ENCODE measurements around the gene KCNMA1.

The KCNMA1 gene

GRCh38 chr10:77163670-77164348 is 473.8 kb downstream of the KCNMA1 start:
- no peak for DNase-seq

- DNase-seq, result no peak
Measured at GRCh38 chr10:77162697-77163096, 474.9 kb downstream of the KCNMA1 start.

DNA sequence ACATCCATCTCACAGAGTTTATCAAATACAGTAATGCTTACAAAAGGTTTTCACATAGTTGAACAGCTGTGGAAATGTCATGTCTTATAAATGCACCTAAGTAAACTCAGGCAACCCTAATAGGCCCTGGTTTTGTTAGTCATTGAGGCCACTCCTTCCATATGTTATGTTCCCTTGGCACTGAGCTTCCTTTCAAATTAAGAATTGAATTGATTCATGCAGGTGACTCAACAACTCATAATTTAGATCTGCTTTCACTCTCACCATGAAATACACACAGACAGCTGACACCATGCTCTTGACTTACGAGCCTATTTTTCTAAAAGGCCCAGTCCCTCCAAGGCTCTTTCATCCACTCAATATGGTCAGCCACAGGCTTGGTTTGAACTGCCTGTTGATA is 476.9 kb downstream of the KCNMA1 start:
- DNase-seq, result peak; percentile 73

GRCh38 chr10:77159538-77160110 is 478.0 kb downstream of the KCNMA1 start:
- no peak for DNase-seq

DNA sequence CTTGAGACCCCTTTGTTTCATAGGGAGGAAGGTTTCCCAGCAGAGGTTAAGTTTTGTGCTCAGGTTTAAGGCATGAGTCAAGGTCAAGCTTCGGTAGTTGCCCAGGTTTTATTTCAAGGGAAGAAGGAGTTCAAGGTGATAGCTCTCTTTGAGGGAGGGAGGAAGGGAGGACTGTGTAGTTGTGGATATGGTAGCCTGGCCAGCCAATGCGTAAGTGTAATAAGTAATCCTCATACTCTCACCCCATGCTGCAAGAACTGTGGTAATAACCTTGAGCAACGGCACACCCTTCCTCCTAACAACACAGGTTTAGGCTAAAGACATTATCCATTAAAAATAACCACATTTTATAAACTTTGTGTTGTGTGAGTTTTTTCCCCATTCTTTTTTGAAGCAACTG is 478.9 kb downstream of the KCNMA1 start:
- no peak for DNase-seq

DNA sequence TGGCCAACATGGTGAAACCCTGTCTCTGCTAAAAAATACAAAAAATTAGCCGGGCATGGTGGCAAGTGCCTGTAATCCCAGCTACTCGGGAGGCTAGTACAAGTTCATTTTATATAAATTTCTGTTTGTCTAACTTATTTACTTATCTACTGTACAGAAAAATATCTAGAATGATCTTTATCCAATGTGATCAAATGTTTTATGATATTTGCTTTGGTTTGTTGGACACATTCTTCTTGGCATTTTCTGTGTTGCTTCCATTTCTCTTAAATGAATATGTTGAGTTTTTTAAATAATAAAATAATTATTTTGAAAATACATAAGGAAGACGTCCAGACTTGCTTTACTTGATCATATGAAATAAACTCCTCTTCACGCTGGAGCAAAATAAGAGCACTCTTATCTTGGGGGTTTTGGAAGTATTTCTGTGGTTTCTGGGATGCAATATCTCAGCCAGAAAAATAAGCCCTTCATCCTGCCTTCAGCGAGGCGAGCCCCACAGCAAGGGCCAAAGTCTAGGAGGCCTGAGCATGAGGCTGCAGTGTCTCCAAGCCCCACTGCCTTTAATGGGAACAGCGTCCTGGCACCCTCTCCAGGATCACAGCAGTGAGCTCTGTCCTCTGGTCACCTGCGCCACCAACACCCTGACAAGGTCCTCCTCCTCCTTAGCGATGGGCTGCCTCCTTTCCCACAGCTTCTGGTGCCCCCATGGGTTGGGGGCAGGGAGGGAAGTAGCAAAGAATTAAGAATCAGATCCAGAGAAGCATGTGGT is 480.2 kb downstream of the KCNMA1 start:
- no peak for DNase-seq

DNA sequence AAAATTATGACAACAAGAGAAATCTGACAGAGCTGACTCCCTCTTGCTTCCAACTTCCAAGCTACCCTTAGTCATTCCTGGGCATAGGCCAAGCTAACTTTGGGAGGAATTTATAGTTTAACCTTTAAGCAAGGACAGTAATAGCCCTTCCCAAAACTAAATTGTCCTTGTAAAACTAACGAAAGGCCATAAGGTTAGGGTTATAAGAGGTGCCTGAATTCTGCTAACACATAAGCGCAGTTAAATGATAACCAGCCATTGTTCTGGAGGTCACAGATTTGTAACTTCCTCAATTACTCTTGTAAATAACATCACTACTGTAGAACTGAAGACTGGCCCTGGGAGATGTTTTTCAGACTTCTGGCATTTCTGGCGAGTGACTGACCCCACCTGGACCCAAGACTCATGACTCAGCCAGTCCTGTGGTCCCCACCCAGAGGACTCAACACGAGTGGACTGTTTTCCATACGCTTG is 481.2 kb downstream of the KCNMA1 start:
- no peak for DNase-seq

DNA sequence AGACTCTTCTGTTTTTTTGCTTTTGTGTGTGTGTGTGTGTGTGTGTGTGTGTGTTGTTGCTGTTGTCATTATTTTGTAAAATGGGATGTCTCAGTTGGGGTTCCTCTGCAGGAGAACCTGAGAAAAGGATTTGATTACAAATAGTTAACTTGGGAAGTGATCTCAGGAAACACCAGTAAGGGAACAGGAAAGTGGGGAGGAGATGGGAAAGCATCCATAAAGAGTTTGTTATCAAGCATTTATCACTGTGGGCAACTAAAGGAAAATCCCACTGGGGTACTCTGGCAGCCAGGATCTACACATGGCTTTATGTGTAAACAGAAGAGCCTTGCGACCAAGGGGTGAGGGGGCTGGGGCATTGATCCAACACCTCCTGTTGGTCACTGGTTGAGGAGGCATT is 485.4 kb downstream of the KCNMA1 start:
- DNase-seq, result no peak

- no peak for DNase-seq
Measured at GRCh38 chr10:77151408-77151807, 486.2 kb downstream of the KCNMA1 start.

GRCh38 chr10:77149706-77150105 is 487.9 kb downstream of the KCNMA1 start:
- no peak for DNase-seq

GRCh38 chr10:77149001-77149400 is 488.6 kb downstream of the KCNMA1 start:
- DNase-seq, result no peak

GRCh38 chr10:77147871-77148270 is 489.7 kb downstream of the KCNMA1 start:
- DNase-seq, result no peak

DNA sequence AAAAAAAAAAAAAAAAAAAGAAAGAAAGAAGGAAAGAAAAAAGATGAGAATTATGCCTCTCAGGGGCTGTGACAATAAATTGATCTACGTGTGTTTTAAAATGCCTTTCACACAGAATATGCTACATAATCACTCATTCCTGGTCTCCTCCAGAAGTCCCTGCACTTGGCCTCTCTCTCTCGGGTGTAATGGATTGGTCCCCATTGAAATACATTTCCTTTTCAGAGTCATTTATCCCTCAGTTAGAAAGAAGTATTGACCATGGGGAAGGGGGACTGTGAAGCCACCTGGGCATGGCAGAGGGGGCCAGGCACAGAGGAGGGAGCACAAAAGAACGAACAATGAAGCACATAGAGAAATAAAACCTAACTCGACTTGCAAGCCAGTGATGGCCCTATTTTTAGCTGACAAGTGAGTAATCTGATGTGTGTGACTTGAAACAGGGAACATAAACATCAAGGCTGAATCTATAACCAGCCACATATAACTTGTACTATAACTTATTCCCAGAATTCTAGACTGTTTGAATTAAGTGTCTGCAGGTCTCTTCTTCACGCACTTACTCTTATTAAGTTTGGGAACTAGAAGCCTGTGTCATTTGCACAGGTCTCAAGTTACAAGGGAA is 490.8 kb downstream of the KCNMA1 start:
- no peak for DNase-seq

- no peak for DNase-seq
Measured at GRCh38 chr10:77144656-77145055, 493.0 kb downstream of the KCNMA1 start.

GRCh38 chr10:77139252-77140160 is 498.1 kb downstream of the KCNMA1 start:
- DNase-seq, result no peak

DNA sequence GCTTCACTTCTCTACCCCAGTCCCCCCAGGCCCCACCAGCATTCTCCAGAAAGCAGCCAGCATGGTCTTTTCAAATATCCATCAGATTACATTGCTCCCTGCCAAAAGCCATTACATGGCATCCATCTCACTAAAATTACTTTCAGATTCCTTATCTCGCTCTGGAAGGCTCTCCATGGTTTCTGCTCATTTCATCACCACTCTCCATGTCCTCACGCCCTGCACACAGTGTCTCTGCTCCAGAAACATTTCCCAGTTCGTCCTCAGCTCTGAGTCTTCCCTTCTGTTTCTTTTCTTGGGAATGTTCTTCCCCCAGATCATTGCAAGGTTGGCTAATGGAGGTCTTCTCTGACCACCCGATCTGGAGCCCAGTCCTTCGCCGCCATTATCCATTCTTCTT is 499.1 kb downstream of the KCNMA1 start:
- no peak for DNase-seq

- DNase-seq, result no peak
Measured at GRCh38 chr10:77135555-77135954, 502.1 kb downstream of the KCNMA1 start.

GRCh38 chr10:77131214-77131613 is 506.4 kb downstream of the KCNMA1 start:
- DNase-seq, result no peak

DNA sequence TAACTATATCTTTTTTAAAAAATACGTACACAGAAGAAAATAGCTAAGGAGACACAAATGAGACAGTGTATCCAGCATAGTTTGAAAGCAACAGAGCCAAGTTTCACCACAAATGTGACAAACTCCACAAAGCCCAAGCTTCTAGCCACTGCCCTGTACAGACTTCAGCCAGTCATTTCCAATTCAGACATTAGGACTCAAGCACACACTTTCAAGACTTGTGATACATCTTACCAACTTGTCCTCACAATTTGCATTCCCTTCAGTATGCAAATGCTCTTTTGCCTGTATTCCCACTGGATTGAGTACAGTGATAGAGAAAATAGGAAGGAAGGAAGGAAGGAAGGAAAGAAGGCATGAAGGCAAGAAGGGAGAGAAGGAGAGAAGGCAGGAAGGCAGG is 510.4 kb downstream of the KCNMA1 start:
- DNase-seq, result no peak

DNA sequence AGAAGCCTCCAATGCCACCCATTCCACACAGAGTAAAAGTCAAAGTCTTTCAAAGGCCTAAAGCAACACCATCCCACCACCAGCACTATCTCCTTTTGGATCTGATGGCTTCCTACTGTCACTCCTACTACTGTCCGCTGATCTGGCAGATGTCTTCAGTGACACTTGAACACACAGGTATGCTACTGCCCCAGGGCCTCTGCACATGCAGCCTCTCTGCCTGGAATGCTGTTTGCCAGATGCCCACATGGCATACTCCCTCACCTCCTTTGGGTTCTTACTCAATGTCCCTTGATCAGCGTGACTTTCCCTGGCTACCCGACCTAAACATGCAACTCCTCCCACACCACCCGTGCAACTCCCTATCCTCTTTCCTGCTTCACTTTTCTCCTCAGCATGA is 512.4 kb downstream of the KCNMA1 start:
- DNase-seq, result no peak

DNA sequence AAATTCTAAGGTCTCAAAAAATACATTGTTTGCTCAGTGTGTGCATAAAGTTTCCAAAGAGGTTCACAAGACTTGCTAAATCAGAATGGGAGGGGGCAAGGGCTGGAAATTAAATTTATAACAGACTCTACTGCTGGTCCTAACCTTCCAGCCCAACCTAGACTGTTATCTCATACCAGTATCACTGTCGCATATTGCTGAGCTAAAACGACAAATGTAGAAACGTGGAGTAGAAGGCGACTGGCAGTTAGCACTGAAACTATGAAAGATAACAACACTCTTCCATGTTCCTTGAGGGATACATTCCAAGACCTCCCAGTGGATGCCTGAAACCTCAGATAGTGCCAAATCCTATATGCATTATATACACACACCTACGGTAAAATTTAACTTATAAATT is 514.3 kb downstream of the KCNMA1 start:
- DNase-seq, result no peak

DNA sequence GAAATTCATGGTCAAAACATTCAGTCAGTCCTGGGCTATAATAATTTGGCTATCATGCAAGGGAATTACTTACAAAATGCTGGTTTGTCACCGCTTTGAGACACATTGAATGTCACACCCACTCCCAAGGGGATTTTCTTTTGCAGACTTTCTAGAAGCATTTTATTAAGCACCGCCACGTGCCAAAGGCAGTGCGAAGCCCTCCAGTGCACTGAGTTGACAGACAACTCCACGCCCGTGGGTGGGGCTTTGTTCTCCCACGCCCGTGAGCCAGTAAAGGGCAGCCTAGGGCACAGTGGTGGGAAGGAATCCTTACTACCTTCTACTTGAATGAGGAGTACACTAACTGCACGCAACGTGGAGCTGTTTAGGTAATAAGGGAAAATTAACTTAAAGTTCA is 515.8 kb downstream of the KCNMA1 start:
- no peak for DNase-seq
